ENCODE results near the gene TMEM63B. TPM values are rescaled to one million over a fixed set of nuclear protein-coding genes. Genes with fewer than 3 reads are reported as not detected.
"Not testable (repeated sequence)": the region's sequence is repeated elsewhere in the genome, so short reads cannot be mapped to it uniquely, and the experiment has no call there.

The TMEM63B gene
- total RNA-seq, 1 donor from 2014 or later = 45.5 TPM

GRCh38 chr6:44135875-44136274 is 8.5 kb downstream of the TMEM63B start:
- TF ChIP-seq, protein P1, sequence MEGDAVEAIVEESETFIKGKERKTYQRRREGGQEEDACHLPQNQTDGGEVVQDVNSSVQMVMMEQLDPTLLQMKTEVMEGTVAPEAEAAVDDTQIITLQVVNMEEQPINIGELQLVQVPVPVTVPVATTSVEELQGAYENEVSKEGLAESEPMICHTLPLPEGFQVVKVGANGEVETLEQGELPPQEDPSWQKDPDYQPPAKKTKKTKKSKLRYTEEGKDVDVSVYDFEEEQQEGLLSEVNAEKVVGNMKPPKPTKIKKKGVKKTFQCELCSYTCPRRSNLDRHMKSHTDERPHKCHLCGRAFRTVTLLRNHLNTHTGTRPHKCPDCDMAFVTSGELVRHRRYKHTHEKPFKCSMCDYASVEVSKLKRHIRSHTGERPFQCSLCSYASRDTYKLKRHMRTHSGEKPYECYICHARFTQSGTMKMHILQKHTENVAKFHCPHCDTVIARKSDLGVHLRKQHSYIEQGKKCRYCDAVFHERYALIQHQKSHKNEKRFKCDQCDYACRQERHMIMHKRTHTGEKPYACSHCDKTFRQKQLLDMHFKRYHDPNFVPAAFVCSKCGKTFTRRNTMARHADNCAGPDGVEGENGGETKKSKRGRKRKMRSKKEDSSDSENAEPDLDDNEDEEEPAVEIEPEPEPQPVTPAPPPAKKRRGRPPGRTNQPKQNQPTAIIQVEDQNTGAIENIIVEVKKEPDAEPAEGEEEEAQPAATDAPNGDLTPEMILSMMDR (conservative IDR thresholded peaks at IDR 0.05) = peak; percentile 30
- Mint-ChIP-seq H3K4me3 (no peak overlapping the region), H3K27me3 (no peaks in the 10 kb centered on the region), H3K36me3 (peaks cover 9% of the 10 kb centered on the region), H3K9me3 (no peaks in the 10 kb centered on the region), H3K4me1 (ENCODE audit: unreplicated experiment) (peaks cover 41% of the 10 kb centered on the region), H3K27ac (peak overlapping the region; percentile 36)
- no peak for DNase-seq (ENCODE audit: extremely low spot score, unreplicated experiment)

- no peaks in the 10 kb centered on the region for H3K27me3 Mint-ChIP-seq
- peaks cover 16% of the 10 kb centered on the region for H3K4me1 Mint-ChIP-seq (ENCODE audit: unreplicated experiment)
- H3K9me3 Mint-ChIP-seq = no peaks in the 10 kb centered on the region
- no peak for DNase-seq (ENCODE audit: extremely low spot score, unreplicated experiment)
- H3K27ac Mint-ChIP-seq = no peak overlapping the region
- TF ChIP-seq, protein P1 (conservative IDR thresholded peaks at IDR 0.05) = no peak
- peaks cover 22% of the 10 kb centered on the region for H3K36me3 Mint-ChIP-seq
- no peak overlapping the region for H3K4me3 Mint-ChIP-seq
Measured at GRCh38 chr6:44138717-44139350, 11.5 kb downstream of the TMEM63B start.

GRCh38 chr6:44139351-44139743 is 12.0 kb downstream of the TMEM63B start:
- Mint-ChIP-seq H3K4me1 (ENCODE audit: unreplicated experiment) (peaks cover 13% of the 10 kb centered on the region), H3K27ac (no peak overlapping the region), H3K36me3 (peaks cover 22% of the 10 kb centered on the region), H3K27me3 (no peaks in the 10 kb centered on the region), H3K9me3 (no peaks in the 10 kb centered on the region), H3K4me3 (no peak overlapping the region)
- DNase-seq (ENCODE audit: extremely low spot score, unreplicated experiment) = no peak
- TF ChIP-seq, protein P1 (conservative IDR thresholded peaks at IDR 0.05) = no peak

GRCh38 chr6:44142835-44143234 is 15.5 kb downstream of the TMEM63B start:
- Mint-ChIP-seq H3K4me1 (ENCODE audit: unreplicated experiment) (no peaks in the 10 kb centered on the region), H3K36me3 (peaks cover 28% of the 10 kb centered on the region), H3K27me3 (no peaks in the 10 kb centered on the region), H3K9me3 (no peaks in the 10 kb centered on the region), H3K4me3 (no peak overlapping the region), H3K27ac (no peak overlapping the region)
- TF ChIP-seq, protein P1 (conservative IDR thresholded peaks at IDR 0.05) = no peak
- DNase-seq (ENCODE audit: extremely low spot score, unreplicated experiment) = no peak

GRCh38 chr6:44143731-44144130 is 16.4 kb downstream of the TMEM63B start:
- H3K27me3 Mint-ChIP-seq = no peaks in the 10 kb centered on the region
- TF ChIP-seq, protein P1 (conservative IDR thresholded peaks at IDR 0.05) = no peak
- H3K36me3 Mint-ChIP-seq = peaks cover 30% of the 10 kb centered on the region
- H3K4me1 Mint-ChIP-seq (ENCODE audit: unreplicated experiment) = no peaks in the 10 kb centered on the region
- H3K4me3 Mint-ChIP-seq = no peak overlapping the region
- no peak for DNase-seq (ENCODE audit: extremely low spot score, unreplicated experiment)
- no peaks in the 10 kb centered on the region for H3K9me3 Mint-ChIP-seq
- no peak overlapping the region for H3K27ac Mint-ChIP-seq

DNA sequence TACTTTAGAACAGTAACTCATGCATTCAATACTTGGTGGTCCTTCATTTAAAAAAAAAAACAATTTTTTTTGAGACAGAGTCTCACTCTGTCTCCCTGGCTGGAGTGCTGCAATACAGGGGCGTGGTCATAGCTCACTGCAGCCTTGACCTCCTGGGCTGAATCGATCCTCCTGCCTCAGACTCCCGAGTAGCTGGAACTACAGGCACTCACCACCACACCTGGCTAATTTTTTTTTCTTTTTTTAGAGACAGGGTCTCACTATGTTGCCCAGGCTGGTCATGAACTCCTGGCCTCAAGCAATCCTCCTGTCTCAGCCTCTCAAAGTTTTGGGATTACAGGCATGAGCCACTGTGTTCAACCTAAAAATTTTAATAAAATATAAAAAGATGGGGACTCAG is 17.2 kb downstream of the TMEM63B start:
- peaks cover 36% of the 10 kb centered on the region for H3K36me3 Mint-ChIP-seq
- H3K4me1 Mint-ChIP-seq (ENCODE audit: unreplicated experiment); H3K4me3 Mint-ChIP-seq: not testable (repeated sequence)

More for the DNA sequence above, 17.2 kb downstream of the TMEM63B start:
- not testable (repeated sequence) for H3K27ac Mint-ChIP-seq; H3K9me3 Mint-ChIP-seq; H3K27me3 Mint-ChIP-seq; DNase-seq (ENCODE audit: extremely low spot score, unreplicated experiment)

All from type B pancreatic cell (in vitro differentiated cells).